OCI-LY1 (cell line): ENCODE data around the gene CARD14.

Experiments
- CTCF ChIP-seq: fragments of 200-600 bp; sonication (generic), shearing (Covaris generic); IDR thresholded peaks from 2 replicates; pipeline ENCODE4 v1.5.1; 2017; ENCODE audit warnings: mild to moderate bottlenecking, antibody characterized with exemption, low read length, moderate library complexity, mixed read lengths
- EZH2 ChIP-seq: fragments of 200-600 bp; sonication (generic), shearing (Covaris generic); IDR thresholded peaks from 2 replicates; pipeline ENCODE4 v1.8.0; 2017; ENCODE audit warnings: borderline replicate concordance, mixed run types, mild to moderate bottlenecking, antibody characterized with exemption, low read length, moderate library complexity, mixed read lengths

- TF ChIP-seq EZH2 (no peak), CTCF (no peak)
Measured at GRCh38 chr17:80195141-80195540, 25.3 kb downstream of the CARD14 start.
